GM23248 (cell line): ENCODE data around the gene TYW1B. TPM values are rescaled to one million over a fixed set of nuclear protein-coding genes. Genes with fewer than 3 reads are reported as not detected.
"Not testable (repeated sequence)": the region's sequence is repeated elsewhere in the genome, so short reads cannot be mapped to it uniquely, and the experiment has no call there.

Source experiments
- DNase-seq: peaks from one replicate; pipeline ENCODE4 v3.0.0-alpha.2; 2015
- H2AFZ ChIP-seq: fragments of 200-600 bp; sonication (generic); 2 replicates; pipeline ENCODE4 v1.6.1; 2016; ENCODE audit warnings: antibody characterized with exemption
- H3F3A ChIP-seq: fragments of 200-600 bp; sonication (generic); 2 replicates; pipeline ENCODE4 v1.6.1; 2016; ENCODE audit warnings: mild to moderate bottlenecking, antibody characterized with exemption, mixed run types; ENCODE audit not compliant: insufficient read depth
- H3K27ac ChIP-seq: fragments of 200-600 bp; sonication (generic); 2 replicates; pipeline ENCODE4 v1.5.1; 2016; ENCODE audit warnings: mild to moderate bottlenecking
- H3K27me3 ChIP-seq: fragments of 200-600 bp; sonication (generic); replicated peaks from 2 replicates; pipeline ENCODE4 v1.6.1; 2016; ENCODE audit warnings: mild to moderate bottlenecking; ENCODE audit not compliant: insufficient read depth
- H3K36me3 ChIP-seq: fragments of 200-600 bp; sonication (generic); 2 replicates; pipeline ENCODE4 v1.6.1; 2016; ENCODE audit warnings: low read depth, mild to moderate bottlenecking
- H3K4me1 ChIP-seq: fragments of 200-600 bp; sonication (generic); 2 replicates; pipeline ENCODE4 v1.6.1; 2016; ENCODE audit warnings: mild to moderate bottlenecking; ENCODE audit not compliant: insufficient read depth
- H3K4me2 ChIP-seq: fragments of 200-600 bp; sonication (generic); one replicate; pipeline ENCODE4 v1.6.1; 2016; ENCODE audit warnings: mild to moderate bottlenecking; ENCODE audit not compliant: unreplicated experiment
- H3K4me3 ChIP-seq: fragments of 200-600 bp; sonication (generic); 2 replicates; pipeline ENCODE4 v1.5.1; 2016; ENCODE audit warnings: mild to moderate bottlenecking
- H3K79me2 ChIP-seq: fragments of 200-600 bp; sonication (generic); 2 replicates; pipeline ENCODE4 v1.6.1; 2016; ENCODE audit warnings: mild to moderate bottlenecking; ENCODE audit not compliant: insufficient read depth
- H3K9ac ChIP-seq: fragments of 200-600 bp; sonication (generic); 2 replicates; pipeline ENCODE4 v1.6.1; 2016; ENCODE audit warnings: mild to moderate bottlenecking
- H3K9me2 ChIP-seq: fragments of 200-600 bp; sonication (generic); 2 replicates; pipeline ENCODE4 v1.6.1; 2016; ENCODE audit warnings: mixed run types, mild to moderate bottlenecking, moderate library complexity; ENCODE audit not compliant: insufficient read depth
- H3K9me3 ChIP-seq: fragments of 200-600 bp; sonication (generic); one replicate; pipeline ENCODE4 v1.6.1; 2017; ENCODE audit warnings: low read depth
- H4K20me1 ChIP-seq: fragments of 200-600 bp; sonication (generic); 2 replicates; pipeline ENCODE4 v1.6.0; 2016; ENCODE audit not compliant: insufficient read depth
- EZH2 ChIP-seq: fragments of 200-600 bp; sonication (generic); IDR thresholded peaks from 2 replicates; pipeline ENCODE4 v1.6.1; 2018; ENCODE audit warnings: antibody characterized with exemption, mild to moderate bottlenecking; ENCODE audit not compliant: insufficient read depth, poor library complexity, severe bottlenecking
- EZH2phosphoT487 ChIP-seq: fragments of 200-600 bp; sonication (generic); IDR thresholded peaks from 2 replicates; pipeline ENCODE4 v1.6.1; 2018; ENCODE audit warnings: antibody characterized with exemption, moderate library complexity, mild to moderate bottlenecking, low read depth; ENCODE audit not compliant: insufficient read depth
- WGBS, 2 experiments: methylation state at CpG; one replicate each; pipeline ENCODE4 v1.1.6; 2015 to 2017; ENCODE audit warnings: low lambda C conversion rate in 2 of 2, low coverage in 1 of 2; ENCODE audit errors: missing lambda C conversion rate in 2 of 2; 5-methylcytosine and 5-hydroxymethylcytosine counted together
- in situ Hi-C: fragments of 300-500 bp; cut with MboI; formaldehyde crosslinking; loops from 2 replicates; pipeline ENCODE4 v1.15.0; 2020
- microRNA-seq: library from miRNA; unstranded; fragments of <30 nt; microRNA quantifications from one replicate; pipeline ENCODE4, GENCODE V29; 2016; ENCODE audit warnings: borderline number of aligned reads
- polyA plus RNA-seq: library from polyadenylated mRNA; unstranded; fragments of >200 nt; fragmentation: Nextera tagmentation; extraction: Ambion mirVana; gene quantifications from 2 replicates; pipeline ENCODE4 v1.2.1, GENCODE V29; 2016
- small RNA-seq: library from RNA; depleted of rRNA; stranded (forward); fragments of <200 nt; gene quantifications from one replicate; pipeline ENCODE3, GENCODE V24; 2014; ENCODE audit warnings: low read depth, low replicate concordance
- total RNA-seq: library from RNA; depleted of rRNA; stranded (reverse); fragments of >200 nt; shearing (Covaris generic); gene quantifications from 2 replicates; pipeline ENCODE4 v1.2.3, GENCODE V29; 2014; rRNA removed

TYW1B gene
- total and polyA plus RNA-seq, 2 experiments from 2014 or later: 0.75 to 1.6 TPM

GRCh38 chr7:72538856-72539255 lies 289.1 kb downstream of the TYW1B start:
- TF ChIP-seq EZH2: no peak
- no peak for TF ChIP-seq EZH2phosphoT487
- Histone ChIP-seq H3K27ac (no peak overlapping the region), H3K9me2 (no peaks in the 10 kb centered on the region), H3K9ac (no peak overlapping the region), H3F3A (no peaks in the 10 kb centered on the region), H3K36me3 (no peaks in the 10 kb centered on the region), H3K79me2 (no peaks in the 10 kb centered on the region), H3K27me3 (no peaks in the 10 kb centered on the region), H4K20me1 (no peaks in the 10 kb centered on the region), H2AFZ (no peak overlapping the region), H3K4me3 (no peak overlapping the region), H3K9me3 (no peaks in the 10 kb centered on the region), H3K4me2 (no peak overlapping the region), H3K4me1 (no peaks in the 10 kb centered on the region)
- in situ Hi-C loops: no loop called here
- no peak for DNase-seq
- 75 to 77% methylated on average over 4 of the region's 4 CpGs for WGBS, 2 experiments

- Histone ChIP-seq H3K4me1 (no peaks in the 10 kb centered on the region), H4K20me1 (no peaks in the 10 kb centered on the region), H3K9me2 (no peaks in the 10 kb centered on the region), H3K9me3 (no peaks in the 10 kb centered on the region), H3K79me2 (no peaks in the 10 kb centered on the region), H3K27me3 (no peaks in the 10 kb centered on the region), H3K36me3 (no peaks in the 10 kb centered on the region), H3K27ac (no peak overlapping the region), H3K4me3 (no peak overlapping the region), H3F3A (no peaks in the 10 kb centered on the region), H2AFZ (no peak overlapping the region), H3K9ac (no peak overlapping the region), H3K4me2 (no peak overlapping the region)
- 67 to 76% methylated on average over 10 of the region's 10 CpGs for WGBS, 2 experiments
- TF ChIP-seq EZH2: no peak
- TF ChIP-seq EZH2phosphoT487: no peak
- in situ Hi-C loops: no loop called here
- no peak for DNase-seq
Observed at GRCh38 chr7:72538147-72538546, 289.9 kb downstream of the TYW1B start.

GRCh38 chr7:72536038-72536437 lies 292.0 kb downstream of the TYW1B start:
- H3K27me3 ChIP-seq, H4K20me1 ChIP-seq, H3K27ac ChIP-seq, H3F3A ChIP-seq, DNase-seq, H3K9me3 ChIP-seq, H3K4me2 ChIP-seq, in situ Hi-C loops, H3K4me3 ChIP-seq, H2AFZ ChIP-seq, H3K36me3 ChIP-seq, H3K9ac ChIP-seq, H3K79me2 ChIP-seq, H3K4me1 ChIP-seq, H3K9me2 ChIP-seq: not testable (repeated sequence)
- 2 to 9% methylated on average over 2 of the region's 2 CpGs for WGBS, 2 experiments

GRCh38 chr7:72531048-72531447 lies 297.0 kb downstream of the TYW1B start:
- H2AFZ ChIP-seq, H3K9me3 ChIP-seq, H3K4me3 ChIP-seq, H3K4me1 ChIP-seq, H3K27ac ChIP-seq, in situ Hi-C loops, DNase-seq, H4K20me1 ChIP-seq, H3K4me2 ChIP-seq, H3K9me2 ChIP-seq, H3K9ac ChIP-seq, H3K36me3 ChIP-seq, H3K79me2 ChIP-seq, H3K27me3 ChIP-seq, H3F3A ChIP-seq: not testable (repeated sequence)
- WGBS, 2 experiments: 39 to 53% methylated on average over 2 of the region's 3 CpGs

Small RNAs within 50 kb of the gene (microRNA-seq; reads per million reads assigned to microRNA genes)
- not detected for gene MIR4650-2

Small RNAs within 50 kb of the gene (small RNA-seq; reads per million reads assigned to genes)
- not detected for gene AC211469.2
- gene MIR4650-2: not detected
- gene RN7SL377P: not detected
- gene RN7SL625P: not detected

Other genes with a start within 250 kb of the TYW1B start
- 4.9 and 6.5 TPM in 2 replicates for gene POM121, start 96.9 kb upstream of the TYW1B start, total RNA-seq
- 13.2 and 13.3 TPM in 2 replicates for gene POM121, start 96.9 kb upstream of the TYW1B start, polyA plus RNA-seq
- not detected in 2 replicates for gene TRIM74, start 141.3 kb upstream of the TYW1B start, total RNA-seq
- gene TRIM74, start 141.3 kb upstream of the TYW1B start, polyA plus RNA-seq: not detected in 2 replicates
- not detected in 2 replicates for gene SPDYE8, start 201.6 kb upstream of the TYW1B start, total RNA-seq
- 0.14 and 0.27 TPM in 2 replicates for gene SPDYE8, start 201.6 kb upstream of the TYW1B start, polyA plus RNA-seq
- not detected in 2 replicates for gene SPDYE11, start 229.7 kb upstream of the TYW1B start, total RNA-seq
- 0.38 and 0.65 TPM in 2 replicates for gene SPDYE11, start 229.7 kb upstream of the TYW1B start, polyA plus RNA-seq